H9 (cell line): ENCODE data around the gene SKAP1. TPM values are rescaled to one million over a fixed set of nuclear protein-coding genes. Genes with fewer than 3 reads are reported as not detected.

ENCODE experiments used
- DNase-seq: peaks from one replicate; pipeline ENCODE4 v3.0.0-alpha.2; 2017
- H2AFZ ChIP-seq: one replicate; pipeline ENCODE4 v1.6.1; 2013; ENCODE audit warnings: mild to moderate bottlenecking, low read length, control low read depth, moderate library complexity
- H2AK5ac ChIP-seq: 2 replicates; pipeline ENCODE4 v1.6.1; 2013; ENCODE audit warnings: low read length, control low read depth, mixed read lengths; ENCODE audit not compliant: insufficient read length
- H2BK120ac ChIP-seq: one replicate; pipeline ENCODE4 v1.6.1; 2013; ENCODE audit warnings: low read depth, mild to moderate bottlenecking, low read length, control low read depth, inconsistent platforms; ENCODE audit not compliant: poor library complexity, severe bottlenecking
- H2BK12ac ChIP-seq: 2 replicates; pipeline ENCODE4 v1.6.1; 2013; ENCODE audit warnings: low read length, control low read depth, mixed read lengths, low read depth; ENCODE audit not compliant: insufficient read length
- H2BK15ac ChIP-seq: 2 replicates; pipeline ENCODE4 v1.6.1; 2013; ENCODE audit warnings: low read depth, low read length, control low read depth
- H2BK20ac ChIP-seq: one replicate; pipeline ENCODE4 v1.6.1; 2013; ENCODE audit warnings: low read depth, mild to moderate bottlenecking, low read length, control low read depth, inconsistent platforms; ENCODE audit not compliant: poor library complexity, severe bottlenecking
- H2BK5ac ChIP-seq: 2 replicates; pipeline ENCODE4 v1.6.1; 2013; ENCODE audit warnings: low read length, control low read depth, mixed read lengths; ENCODE audit not compliant: insufficient read length
- H3K14ac ChIP-seq: 2 replicates; pipeline ENCODE4 v1.6.1; 2013; ENCODE audit warnings: low read length, control low read depth; ENCODE audit not compliant: insufficient read depth
- H3K18ac ChIP-seq: 2 replicates; pipeline ENCODE4 v1.6.1; 2013; ENCODE audit warnings: low read depth, mild to moderate bottlenecking, mixed read lengths, low read length, control low read depth; ENCODE audit not compliant: insufficient read length
- H3K23ac ChIP-seq: 2 replicates; pipeline ENCODE4 v1.6.1; 2013; ENCODE audit warnings: low read length, control low read depth, mixed read lengths, low read depth; ENCODE audit not compliant: insufficient read length
- H3K23me2 ChIP-seq: 2 replicates; pipeline ENCODE4 v1.6.1; 2013; ENCODE audit warnings: low read depth, mild to moderate bottlenecking, mixed read lengths, low read length, control low read depth; ENCODE audit not compliant: insufficient read length, poor library complexity, severe bottlenecking
- H3K27ac ChIP-seq: 2 replicates; pipeline ENCODE4 v1.5.1; 2013; ENCODE audit warnings: low read length, control low read depth, mixed read lengths, low read depth; ENCODE audit not compliant: insufficient read length
- H3K27me3 ChIP-seq: 2 replicates; pipeline ENCODE4 v1.6.1; 2013; ENCODE audit warnings: low read length, control low read depth, inconsistent platforms; ENCODE audit not compliant: insufficient read depth
- H3K4ac ChIP-seq: 2 replicates; pipeline ENCODE4 v1.6.1; 2013; ENCODE audit warnings: low read depth, mild to moderate bottlenecking, control low read depth, inconsistent platforms, low read length, moderate library complexity
- H3K4me1 ChIP-seq: 2 replicates; pipeline ENCODE4 v1.6.1; 2013; ENCODE audit warnings: low read length, control low read depth, inconsistent platforms; ENCODE audit not compliant: insufficient read depth
- H3K4me2 ChIP-seq: 2 replicates; pipeline ENCODE4 v1.6.1; 2013; ENCODE audit warnings: low read length, control low read depth, mixed read lengths; ENCODE audit not compliant: insufficient read length, insufficient read depth
- H3K56ac ChIP-seq: 2 replicates; pipeline ENCODE4 v1.6.1; 2013; ENCODE audit warnings: low read depth, mild to moderate bottlenecking, mixed read lengths, low read length, control low read depth; ENCODE audit not compliant: insufficient read length
- H3K79me1 ChIP-seq: 2 replicates; pipeline ENCODE4 v1.6.1; 2013; ENCODE audit warnings: low read depth, mild to moderate bottlenecking, moderate library complexity, low read length, control low read depth, inconsistent platforms; ENCODE audit not compliant: insufficient read depth, poor library complexity, severe bottlenecking
- H3K79me2 ChIP-seq: 2 replicates; pipeline ENCODE4 v1.6.1; 2013; ENCODE audit warnings: low read length, control low read depth, inconsistent platforms; ENCODE audit not compliant: insufficient read depth
- H3K9ac ChIP-seq: 2 replicates; pipeline ENCODE4 v1.6.1; 2013; ENCODE audit warnings: low read length, control low read depth, mixed read lengths; ENCODE audit not compliant: insufficient read length; ENCODE audit errors: extremely low read depth
- H3K9me3 ChIP-seq: one replicate; pipeline ENCODE4 v1.6.1; 2013; ENCODE audit warnings: low read depth, low read length, inconsistent platforms; ENCODE audit not compliant: control insufficient read depth
- H3T11ph ChIP-seq: one replicate; pipeline ENCODE4 v1.6.1; 2013; ENCODE audit warnings: mild to moderate bottlenecking, low read length, control low read depth, inconsistent platforms
- H4K20me1 ChIP-seq: one replicate; pipeline ENCODE4 v1.6.1; 2013; ENCODE audit not compliant: control insufficient read depth, insufficient read length, insufficient read depth
- H4K5ac ChIP-seq: 2 replicates; pipeline ENCODE4 v1.6.1; 2013; ENCODE audit warnings: low read depth, mild to moderate bottlenecking, mixed read lengths, low read length, control low read depth; ENCODE audit not compliant: insufficient read length
- H4K8ac ChIP-seq: replicated peaks from 2 replicates; pipeline ENCODE4 v1.6.1; 2013; ENCODE audit warnings: low read length, control low read depth, mixed read lengths, low read depth; ENCODE audit not compliant: insufficient read length
- H4K91ac ChIP-seq: 2 replicates; pipeline ENCODE4 v1.6.1; 2013; ENCODE audit warnings: low read depth, mild to moderate bottlenecking, moderate library complexity, mixed read lengths, low read length, control low read depth; ENCODE audit not compliant: insufficient read length
- H3K27ac Mint-ChIP-seq, 3 experiments: 2 replicates in 2 of 3; 3 replicates in 1 of 3; pipeline ENCODE4 v1.8.0; 2020 to 2021; ENCODE audit warnings: mixed read lengths in 3 of 3, mild to moderate bottlenecking in 1 of 3, moderate library complexity in 1 of 3
- H3K27me3 Mint-ChIP-seq: 2 replicates; pipeline ENCODE4 v1.8.0; 2021; ENCODE audit warnings: low read depth, mild to moderate bottlenecking, moderate library complexity, mixed read lengths
- H3K36me3 Mint-ChIP-seq, 3 experiments: 2 replicates in 2 of 3; 3 replicates in 1 of 3; pipeline ENCODE4 v1.8.0; 2020 to 2021; ENCODE audit warnings: low read depth in 3 of 3, mixed read lengths in 3 of 3; ENCODE audit not compliant: insufficient read depth in 1 of 3
- H3K4me1 Mint-ChIP-seq, 2 experiments: 2 replicates each; pipeline ENCODE4 v1.8.0; 2020; ENCODE audit warnings: mixed read lengths in 2 of 2
- H3K4me3 Mint-ChIP-seq, 2 experiments: 2 replicates in 1 of 2; 3 replicates in 1 of 2; pipeline ENCODE4 v1.8.0; 2020 to 2021; ENCODE audit warnings: mild to moderate bottlenecking in 2 of 2, mixed read lengths in 2 of 2, moderate library complexity in 1 of 2
- H3K9me3 Mint-ChIP-seq, 2 experiments: 2 replicates in 1 of 2; 3 replicates in 1 of 2; pipeline ENCODE4 v1.8.0; 2020; ENCODE audit warnings: mild to moderate bottlenecking in 2 of 2, mixed read lengths in 2 of 2, moderate library complexity in 1 of 2
- CTCF ChIP-seq: fragments of 200-600 bp; sonication (generic); conservative IDR thresholded peaks from 3 replicates; pipeline ENCODE4 v1.8.0; 2021; ENCODE audit warnings: antibody characterized with exemption, mild to moderate bottlenecking
- WGBS: extraction: QIAGEN DNeasy Blood & Tissue Kit; methylation state at CpG from one replicate; pipeline ENCODE4 v1.1.7; 2013; ENCODE audit warnings: missing lambda C conversion rate, low lambda C conversion rate, mixed read lengths; ENCODE audit not compliant: insufficient read length; ENCODE audit errors: extremely low coverage; 5-methylcytosine and 5-hydroxymethylcytosine counted together
- total RNA-seq: library from RNA; stranded (reverse); gene quantifications from 2 replicates; pipeline ENCODE4 v1.2.1, GENCODE V29; 2021

SKAP1 gene
- total RNA-seq, 1 experiment from 2014 or later, result not detected

- no peak overlapping the region for H2AFZ ChIP-seq
- H2BK15ac ChIP-seq, result no peak overlapping the region
- WGBS, result no CpG with 5 or more reads among the region's 3 CpGs
- no peak overlapping the region for H3K23ac ChIP-seq
- H2BK5ac ChIP-seq, result no peak overlapping the region
- no peaks in the 10 kb centered on the region for H3K79me2 ChIP-seq
- H2BK120ac ChIP-seq, result no peak overlapping the region
- H4K8ac ChIP-seq, result no peak overlapping the region
- H3K23me2 ChIP-seq, result no peaks in the 10 kb centered on the region
- H2BK12ac ChIP-seq, result no peak overlapping the region
- Mint-ChIP-seq H3K36me3 (no peaks in the 10 kb centered on the region), H3K27me3 (peaks cover 58% of the 10 kb centered on the region), H3K4me1 (no peaks in the 10 kb centered on the region), H3K27ac (no peak overlapping the region), H3K4me3 (no peak overlapping the region), H3K9me3 (no peaks in the 10 kb centered on the region)
- H3K4ac ChIP-seq, result no peak overlapping the region
- H3K27ac ChIP-seq, result no peak overlapping the region
- no peak overlapping the region for H2AK5ac ChIP-seq
- no peak overlapping the region for H4K5ac ChIP-seq
- no peaks in the 10 kb centered on the region for H3K79me1 ChIP-seq
- no peaks in the 10 kb centered on the region; the same call in 1 of the 2 replicates for H3K27me3 ChIP-seq
- no peaks in the 10 kb centered on the region for H3K9me3 ChIP-seq
- TF ChIP-seq CTCF, result no peak
- no peak overlapping the region for H4K91ac ChIP-seq
- H3K56ac ChIP-seq, result no peak overlapping the region
- no peak for DNase-seq
- H3K4me1 ChIP-seq, result no peaks in the 10 kb centered on the region
- H3K4me2 ChIP-seq, result no peak overlapping the region
- no peak overlapping the region for H2BK20ac ChIP-seq
- no peak overlapping the region for H3K18ac ChIP-seq
- H3K9ac ChIP-seq, result no peak overlapping the region
- no peak overlapping the region for H3K14ac ChIP-seq
- no peaks in the 10 kb centered on the region for H4K20me1 ChIP-seq
- H3T11ph ChIP-seq, result no peak overlapping the region
Measured at GRCh38 chr17:48384164-48384563, 45.9 kb downstream of the SKAP1 start.
